ENCODE results near the gene USP46. TPM values are rescaled to one million over a fixed set of nuclear protein-coding genes. Genes with fewer than 3 reads are reported as not detected.
A peak's percentile ranks its signal among the peaks of the same experiment; 100 is the strongest.

Gene USP46
- total RNA-seq, 1 donor from 2014 or later = 51.2 TPM

GRCh38 chr4:52586069-52586468 lies 73.0 kb downstream of the USP46 start:
- Histone ChIP-seq H3K4me3 (ENCODE audit: insufficient read depth, low read depth, low read length) (no peak overlapping the region), H3K27me3 (ENCODE audit: insufficient read depth, low read length) (no peaks in the 10 kb centered on the region), H2AFZ (ENCODE audit: low read depth, low read length) (no peak overlapping the region), H3K79me2 (ENCODE audit: insufficient read depth, low read length) (no peaks in the 10 kb centered on the region), H3K4me1 (ENCODE audit: insufficient read depth, low read length) (peaks cover 17% of the 10 kb centered on the region), H4K20me1 (ENCODE audit: insufficient read depth, low read length) (no peaks in the 10 kb centered on the region), H3K27ac (ENCODE audit: low read depth, low read length) (no peak overlapping the region), H3K9me3 (ENCODE audit: insufficient read depth, low read depth, low read length) (no peaks in the 10 kb centered on the region), H3K4me2 (ENCODE audit: low read length) (no peak overlapping the region), H3K9ac (ENCODE audit: low read length) (no peak overlapping the region), H3K36me3 (ENCODE audit: insufficient read depth, low read length) (no peaks in the 10 kb centered on the region)
- TF ChIP-seq EZH2 (IDR thresholded peaks at IDR 0.05; ENCODE audit: insufficient read depth, low read length) (no peak), CTCF (IDR thresholded peaks at IDR 0.05; ENCODE audit: insufficient read depth, low read depth, low read length) (no peak)
- H3K4me3 Mint-ChIP-seq (ENCODE audit: unreplicated experiment) = no peak overlapping the region
- H3K27me3 Mint-ChIP-seq (ENCODE audit: low read depth, unreplicated experiment) = no peaks in the 10 kb centered on the region
- H3K36me3 Mint-ChIP-seq (ENCODE audit: low read depth, unreplicated experiment) = no peaks in the 10 kb centered on the region
- FAIRE-seq = no peak
- H3K4me1 Mint-ChIP-seq (ENCODE audit: low read depth, unreplicated experiment) = peaks cover 51% of the 10 kb centered on the region
- no peaks in the 10 kb centered on the region for H3K9me3 Mint-ChIP-seq (ENCODE audit: unreplicated experiment)
- DNase-seq (ENCODE audit: low read depth) = no peak
- peak overlapping the region; percentile 21 for H3K27ac Mint-ChIP-seq (ENCODE audit: unreplicated experiment)

GRCh38 chr4:52585379-52585778 lies 73.7 kb downstream of the USP46 start:
- no peaks in the 10 kb centered on the region for H3K9me3 ChIP-seq (ENCODE audit: insufficient read depth, low read depth, low read length)
- no peak overlapping the region for H3K4me3 ChIP-seq (ENCODE audit: insufficient read depth, low read depth, low read length)
- H3K36me3 ChIP-seq (ENCODE audit: insufficient read depth, low read length) = no peaks in the 10 kb centered on the region
- H3K79me2 ChIP-seq (ENCODE audit: insufficient read depth, low read length) = no peaks in the 10 kb centered on the region
- no peak overlapping the region for H3K27ac ChIP-seq (ENCODE audit: low read depth, low read length)
- Mint-ChIP-seq H3K27ac (ENCODE audit: unreplicated experiment) (peak overlapping the region; percentile 31), H3K4me3 (ENCODE audit: unreplicated experiment) (no peak overlapping the region), H3K9me3 (ENCODE audit: unreplicated experiment) (no peaks in the 10 kb centered on the region), H3K27me3 (ENCODE audit: low read depth, unreplicated experiment) (no peaks in the 10 kb centered on the region), H3K4me1 (ENCODE audit: low read depth, unreplicated experiment) (peaks cover 46% of the 10 kb centered on the region), H3K36me3 (ENCODE audit: low read depth, unreplicated experiment) (no peaks in the 10 kb centered on the region)
- DNase-seq (ENCODE audit: low read depth) = no peak
- H3K9ac ChIP-seq (ENCODE audit: low read length) = no peak overlapping the region
- no peak for FAIRE-seq
- TF ChIP-seq EZH2 (IDR thresholded peaks at IDR 0.05; ENCODE audit: insufficient read depth, low read length) = no peak
- TF ChIP-seq CTCF (IDR thresholded peaks at IDR 0.05; ENCODE audit: insufficient read depth, low read depth, low read length) = no peak
- no peak overlapping the region for H3K4me2 ChIP-seq (ENCODE audit: low read length)
- no peaks in the 10 kb centered on the region for H3K27me3 ChIP-seq (ENCODE audit: insufficient read depth, low read length)
- peaks cover 17% of the 10 kb centered on the region for H3K4me1 ChIP-seq (ENCODE audit: insufficient read depth, low read length)
- H4K20me1 ChIP-seq (ENCODE audit: insufficient read depth, low read length) = no peaks in the 10 kb centered on the region
- no peak overlapping the region for H2AFZ ChIP-seq (ENCODE audit: low read depth, low read length)

DNA sequence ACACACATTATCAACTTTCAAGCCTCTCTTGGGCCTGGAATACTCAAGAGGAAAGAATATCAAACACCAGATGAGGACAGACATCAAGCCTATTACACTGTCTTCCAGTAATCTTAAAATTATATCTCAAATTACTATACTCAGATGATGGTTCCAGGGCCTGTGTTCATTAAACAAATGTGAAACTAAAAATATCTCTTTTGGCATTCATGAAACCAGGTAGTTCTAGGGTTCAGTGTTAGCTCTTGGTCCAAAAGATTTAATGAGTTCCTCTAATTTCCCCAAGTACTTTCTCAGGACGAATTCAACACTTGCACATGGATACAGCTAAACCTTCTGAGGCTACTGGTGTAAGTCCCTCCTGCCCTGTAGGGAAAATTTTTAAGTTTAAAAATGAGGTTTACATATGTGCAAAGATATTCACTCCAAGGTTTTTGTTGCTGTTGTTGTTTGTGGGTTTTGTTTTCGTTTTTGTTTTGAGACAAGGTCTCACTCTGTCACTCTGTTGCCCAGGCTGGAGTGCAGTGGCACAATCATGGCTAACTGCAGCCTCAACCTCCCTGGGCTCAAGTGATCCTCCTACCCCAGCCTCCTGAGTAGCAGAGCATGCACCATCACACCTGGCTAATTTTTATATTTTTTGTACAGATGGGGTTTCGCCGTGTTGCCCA lies 79.4 kb downstream of the USP46 start:
- no peak for FAIRE-seq
- Histone ChIP-seq H3K27ac (ENCODE audit: low read depth, low read length) (no peak overlapping the region), H3K4me2 (ENCODE audit: low read length) (no peak overlapping the region), H3K79me2 (ENCODE audit: insufficient read depth, low read length) (no peaks in the 10 kb centered on the region), H3K27me3 (ENCODE audit: insufficient read depth, low read length) (no peaks in the 10 kb centered on the region), H3K9me3 (ENCODE audit: insufficient read depth, low read depth, low read length) (no peaks in the 10 kb centered on the region), H3K36me3 (ENCODE audit: insufficient read depth, low read length) (no peaks in the 10 kb centered on the region), H3K9ac (ENCODE audit: low read length) (no peak overlapping the region), H3K4me3 (ENCODE audit: insufficient read depth, low read depth, low read length) (no peak overlapping the region), H4K20me1 (ENCODE audit: insufficient read depth, low read length) (no peaks in the 10 kb centered on the region), H3K4me1 (ENCODE audit: insufficient read depth, low read length) (no peaks in the 10 kb centered on the region), H2AFZ (ENCODE audit: low read depth, low read length) (no peak overlapping the region)
- H3K4me3 Mint-ChIP-seq (ENCODE audit: unreplicated experiment) = no peak overlapping the region
- no peak for DNase-seq (ENCODE audit: low read depth)
- H3K9me3 Mint-ChIP-seq (ENCODE audit: unreplicated experiment) = no peaks in the 10 kb centered on the region
- no peak for TF ChIP-seq EZH2 (IDR thresholded peaks at IDR 0.05; ENCODE audit: insufficient read depth, low read length)
- no peak for TF ChIP-seq CTCF (IDR thresholded peaks at IDR 0.05; ENCODE audit: insufficient read depth, low read depth, low read length)
- no peak overlapping the region for H3K27ac Mint-ChIP-seq (ENCODE audit: unreplicated experiment)
- H3K27me3 Mint-ChIP-seq (ENCODE audit: low read depth, unreplicated experiment) = no peaks in the 10 kb centered on the region
- H3K4me1 Mint-ChIP-seq (ENCODE audit: low read depth, unreplicated experiment) = peaks cover 9% of the 10 kb centered on the region
- no peaks in the 10 kb centered on the region for H3K36me3 Mint-ChIP-seq (ENCODE audit: low read depth, unreplicated experiment)

Measured in astrocyte (in vitro differentiated cells and primary cell).